Epithelial cell of proximal tubule (primary cell): ENCODE measurements around the gene BCL2. TPM values are rescaled to one million over a fixed set of nuclear protein-coding genes. Genes with fewer than 3 reads are reported as not detected.

ENCODE experiments used
- DNase-seq: peaks from one replicate; pipeline ENCODE4 v3.0.0-alpha.2; 2011; ENCODE audit warnings: low read depth
- H3K4me3 ChIP-seq: 2 replicates; pipeline ENCODE4 v1.5.1; 2011; ENCODE audit warnings: low read depth, mild to moderate bottlenecking, low read length
- CTCF ChIP-seq: conservative IDR thresholded peaks from 2 replicates; pipeline ENCODE4 v1.5.1; 2012; ENCODE audit warnings: low read depth, mild to moderate bottlenecking, low read length
- total RNA-seq: library from RNA; depleted of rRNA; stranded (reverse); fragments of >200 nt; gene quantifications from 2 replicates; pipeline ENCODE4 v1.2.3, GENCODE V29; 2015

The BCL2 gene
- total RNA-seq, 1 donor from 2014 or later: 4.7 TPM

GRCh38 chr18:63286926-63287325 lies 32.6 kb downstream of the BCL2 start:
- TF ChIP-seq CTCF: no peak
- no peak for DNase-seq
- no peak overlapping the region for H3K4me3 ChIP-seq

GRCh38 chr18:63284827-63285733 lies 34.5 kb downstream of the BCL2 start:
- no peak overlapping the region for H3K4me3 ChIP-seq
- TF ChIP-seq CTCF: no peak
- DNase-seq: no peak

- TF ChIP-seq CTCF: no peak
- H3K4me3 ChIP-seq: no peak overlapping the region
- DNase-seq: no peak
These were observed 35.3 kb downstream of the BCL2 start for GRCh38 chr18:63284173-63284799.

- no peak for TF ChIP-seq CTCF
- no peak for DNase-seq
- no peak overlapping the region for H3K4me3 ChIP-seq
These were observed 36.1 kb downstream of the BCL2 start for GRCh38 chr18:63283305-63284094.

GRCh38 chr18:63282793-63283192 lies 36.8 kb downstream of the BCL2 start:
- H3K4me3 ChIP-seq: no peak overlapping the region
- TF ChIP-seq CTCF: no peak
- DNase-seq: no peak

GRCh38 chr18:63273222-63273927 lies 46.2 kb downstream of the BCL2 start:
- no peak for TF ChIP-seq CTCF
- H3K4me3 ChIP-seq: no peak overlapping the region
- no peak for DNase-seq
